ENCODE data around the gene ETV6.

ETV6 gene

GRCh38 chr12:11648514-11649412 lies 711 bp upstream of the ETV6 start:
- peak; percentile 53 to 80 (median 65) for DNase-seq

GRCh38 chr12:11650286-11651281 lies 1.1 kb downstream of the ETV6 start:
- DNase-seq: peak in 2 of 6 experiments; percentile 26 to 48

GRCh38 chr12:11651381-11651780 lies 1.9 kb downstream of the ETV6 start:
- DNase-seq: peak in 4 of 6 experiments; percentile 1 to 48 (median 27)

GRCh38 chr12:11651785-11652184 lies 2.3 kb downstream of the ETV6 start:
- no peak for DNase-seq

- DNase-seq: peak in 1 of 6 experiments; percentile 34
Observed at GRCh38 chr12:11652351-11653040, 3.0 kb downstream of the ETV6 start.

GRCh38 chr12:11653215-11653753 lies 3.8 kb downstream of the ETV6 start:
- DNase-seq: peak in 1 of 6 experiments; percentile 9

GRCh38 chr12:11654338-11654737 lies 4.9 kb downstream of the ETV6 start:
- DNase-seq: no peak

GRCh38 chr12:11654802-11655201 lies 5.3 kb downstream of the ETV6 start:
- no peak for DNase-seq

GRCh38 chr12:11655842-11656241 lies 6.4 kb downstream of the ETV6 start:
- no peak for DNase-seq

- no peak for DNase-seq
Observed at GRCh38 chr12:11656550-11656949, 7.1 kb downstream of the ETV6 start.

- no peak for DNase-seq
Observed at GRCh38 chr12:11657511-11657910, 8.0 kb downstream of the ETV6 start.

- DNase-seq: no peak
Observed at GRCh38 chr12:11658791-11659190, 9.3 kb downstream of the ETV6 start.

- DNase-seq: no peak
Observed at GRCh38 chr12:11660624-11661023, 11.2 kb downstream of the ETV6 start.

- no peak for DNase-seq
Observed at GRCh38 chr12:11661491-11662089, 12.1 kb downstream of the ETV6 start.

- DNase-seq: no peak
Observed at GRCh38 chr12:11662369-11662768, 12.9 kb downstream of the ETV6 start.

GRCh38 chr12:11663130-11663529 lies 13.7 kb downstream of the ETV6 start:
- DNase-seq: no peak

GRCh38 chr12:11664101-11664500 lies 14.6 kb downstream of the ETV6 start:
- DNase-seq: no peak

- no peak for DNase-seq
Observed at GRCh38 chr12:11666131-11667050, 16.9 kb downstream of the ETV6 start.

- DNase-seq: no peak
Observed at GRCh38 chr12:11667171-11667570, 17.7 kb downstream of the ETV6 start.

- DNase-seq: no peak
Observed at GRCh38 chr12:11668611-11669010, 19.1 kb downstream of the ETV6 start.

GRCh38 chr12:11669348-11669747 lies 19.9 kb downstream of the ETV6 start:
- no peak for DNase-seq
